Memory B cell (primary cell): Measurements from ENCODE around the gene SFXN5.
A peak's percentile ranks its signal among the peaks of the same experiment; 100 is the strongest.

ENCODE experiments used
- ATAC-seq: fragments of 150-1000 bp; cut with Tn5 transposase; 2 replicates; pipeline ENCODE4 v1.10.0; 2021; ENCODE audit warnings: low read depth, mild to moderate bottlenecking, moderate library complexity
- DNase-seq, 2 donors: peaks; one replicate each; pipeline ENCODE4 v3.0.0; 2022; ENCODE audit warnings: low spot score in 2 of 2
- H3K27ac Mint-ChIP-seq: one replicate; pipeline ENCODE4 v1.8.0; 2022; ENCODE audit warnings: mild to moderate bottlenecking, moderate library complexity, mixed read lengths
- H3K27me3 Mint-ChIP-seq: one replicate; pipeline ENCODE4 v1.8.0; 2022; ENCODE audit warnings: mixed read lengths
- H3K36me3 Mint-ChIP-seq: one replicate; pipeline ENCODE4 v1.8.0; 2022; ENCODE audit warnings: mild to moderate bottlenecking, mixed read lengths
- H3K4me1 Mint-ChIP-seq: one replicate; pipeline ENCODE4 v1.8.0; 2022; ENCODE audit warnings: mixed read lengths
- H3K4me3 Mint-ChIP-seq: one replicate; pipeline ENCODE4 v1.8.0; 2022; ENCODE audit warnings: mild to moderate bottlenecking, moderate library complexity, mixed read lengths
- H3K9me3 Mint-ChIP-seq: one replicate; pipeline ENCODE4 v1.8.0; 2022; ENCODE audit warnings: mixed read lengths

SFXN5 gene

DNA sequence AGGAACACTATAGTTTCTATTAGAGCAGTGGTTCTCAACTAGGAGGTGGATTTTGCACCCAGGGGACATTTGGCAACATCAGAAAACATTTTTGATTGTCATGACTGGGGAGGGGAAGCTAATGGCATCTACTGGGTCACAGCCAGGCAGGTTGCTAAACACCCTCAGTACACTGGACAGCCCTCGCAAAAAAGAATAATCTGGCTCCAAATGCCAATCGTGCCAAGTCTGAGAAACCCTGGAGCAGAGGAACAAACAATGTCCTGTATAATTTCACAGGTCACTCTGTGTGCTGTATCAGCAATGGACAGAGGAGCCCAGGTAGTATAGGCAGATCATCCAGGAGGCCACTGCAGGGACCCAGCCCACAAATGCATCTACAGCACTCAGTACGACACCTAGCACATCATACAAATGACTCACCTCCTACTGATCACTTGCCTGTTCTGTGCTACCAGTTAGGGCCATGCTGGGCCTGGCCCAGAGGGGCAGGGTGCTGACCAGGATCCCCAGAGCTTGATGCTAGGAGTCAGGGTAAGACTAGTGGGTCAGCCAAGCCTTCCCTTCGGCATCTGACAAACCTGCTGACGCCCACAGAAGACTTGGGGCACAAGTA, 37.6 kb downstream of the SFXN5 start:
- no peak overlapping the region for H3K27ac Mint-ChIP-seq
- peaks cover 9% of the 10 kb centered on the region for H3K4me1 Mint-ChIP-seq
- H3K27me3 Mint-ChIP-seq, result no peaks in the 10 kb centered on the region
- no peaks in the 10 kb centered on the region for H3K9me3 Mint-ChIP-seq
- peaks cover 4% of the 10 kb centered on the region for H3K36me3 Mint-ChIP-seq
- ATAC-seq (peak; percentile 59), DNase-seq (no peak)
- H3K4me3 Mint-ChIP-seq, result no peak overlapping the region

DNA sequence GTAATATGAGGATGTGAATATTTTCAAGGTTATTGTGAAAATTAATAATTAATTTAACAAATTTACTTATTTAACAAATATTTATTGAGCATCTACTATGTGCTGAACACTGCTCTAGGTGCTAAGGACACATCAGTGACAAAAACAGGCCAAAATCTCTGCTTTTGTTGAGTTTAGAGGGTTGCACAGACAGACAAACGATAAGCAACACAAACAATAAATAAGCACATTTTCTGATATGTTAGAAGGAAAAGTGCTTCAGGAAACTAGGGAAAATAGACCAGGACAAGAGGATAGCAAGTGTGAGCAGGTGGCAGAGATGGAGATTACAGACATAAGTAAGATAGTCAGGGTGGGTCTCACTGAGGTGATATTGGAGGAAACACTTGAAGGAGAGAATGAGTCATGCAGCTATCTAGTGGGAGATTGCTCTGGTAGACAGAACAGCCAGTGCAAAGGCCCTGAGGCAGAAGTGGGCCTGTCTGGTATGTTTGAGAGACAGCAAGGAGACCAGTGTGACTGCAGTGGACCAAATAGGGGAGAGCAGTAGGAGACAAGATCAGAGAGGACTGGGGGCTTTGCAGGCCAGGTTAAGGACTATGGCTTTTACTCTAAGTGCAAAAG, 38.3 kb downstream of the SFXN5 start:
- DNase-seq (no peak), ATAC-seq (no peak)
- Mint-ChIP-seq H3K27ac (no peak overlapping the region), H3K4me1 (peaks cover 9% of the 10 kb centered on the region), H3K27me3 (no peaks in the 10 kb centered on the region), H3K9me3 (no peaks in the 10 kb centered on the region), H3K4me3 (no peak overlapping the region), H3K36me3 (peaks cover 4% of the 10 kb centered on the region)

DNA sequence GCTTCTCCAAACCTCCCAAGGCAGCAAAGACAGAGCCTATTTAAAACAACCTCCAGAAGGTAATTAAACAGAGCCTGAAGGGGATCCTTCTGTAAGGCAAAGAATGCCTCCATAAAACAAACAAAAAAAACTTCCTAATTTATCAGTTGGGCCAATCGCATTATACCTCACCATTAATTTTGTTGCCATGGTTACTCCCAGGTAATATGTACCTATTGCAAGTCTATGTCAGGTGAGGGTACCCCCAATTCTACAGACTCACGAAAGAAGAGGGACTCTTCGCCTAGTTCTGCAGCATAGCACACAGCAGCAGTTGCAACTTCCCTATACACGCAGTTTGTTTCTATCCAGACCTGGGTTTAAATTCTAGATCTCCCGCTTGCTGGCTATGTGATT, 38.8 kb downstream of the SFXN5 start:
- no peak overlapping the region for H3K27ac Mint-ChIP-seq
- peaks cover 9% of the 10 kb centered on the region for H3K4me1 Mint-ChIP-seq
- H3K36me3 Mint-ChIP-seq, result peaks cover 6% of the 10 kb centered on the region
- no peaks in the 10 kb centered on the region for H3K9me3 Mint-ChIP-seq
- DNase-seq, result no peak
- no peak overlapping the region for H3K4me3 Mint-ChIP-seq
- no peaks in the 10 kb centered on the region for H3K27me3 Mint-ChIP-seq
- no peak for ATAC-seq

DNA sequence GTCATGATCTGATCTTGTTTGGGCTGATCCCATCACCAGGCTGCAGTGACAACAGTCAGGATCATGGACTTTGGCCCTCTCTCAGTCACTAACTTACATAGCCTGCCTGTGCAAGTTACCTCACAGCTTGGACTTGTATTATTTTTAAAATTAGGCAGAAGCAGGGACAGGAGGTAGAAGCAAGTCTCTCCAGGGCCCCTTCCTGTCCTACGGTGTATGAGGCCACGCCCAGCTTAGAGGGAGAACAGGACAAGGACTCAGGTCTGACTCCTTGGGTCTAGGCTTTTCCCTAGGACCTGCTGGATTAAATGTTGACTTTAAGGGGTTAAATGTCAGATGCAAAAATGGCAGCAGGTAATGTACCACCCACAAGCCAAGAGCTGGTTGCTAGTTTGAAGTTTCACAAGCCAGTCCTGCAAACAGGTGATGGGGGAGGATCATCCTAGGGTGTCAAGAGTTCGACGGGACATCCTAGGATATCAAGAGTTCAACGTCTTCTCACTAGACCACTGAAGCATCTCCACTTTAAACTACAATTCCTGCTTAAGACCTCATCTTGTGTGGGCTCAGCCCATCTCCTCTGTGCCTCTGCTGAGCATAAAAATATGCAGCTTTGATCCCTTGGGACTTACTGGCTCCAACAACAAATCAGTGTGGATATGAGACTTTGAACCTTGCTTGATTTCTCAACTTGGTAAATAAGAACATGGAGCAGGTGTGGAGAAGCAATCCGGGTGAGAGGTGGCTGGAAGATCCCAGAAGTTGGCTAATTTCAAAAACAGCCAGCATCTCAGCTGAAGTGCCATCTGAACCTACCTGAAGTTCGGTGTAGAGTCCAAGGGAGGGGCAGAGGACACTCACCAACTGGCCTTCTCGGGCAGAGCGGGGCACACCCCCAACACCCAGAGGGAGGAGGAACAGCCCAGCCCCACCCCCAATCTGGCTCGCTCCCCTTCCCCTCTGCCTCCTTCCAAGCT, 39.5 kb downstream of the SFXN5 start:
- H3K27me3 Mint-ChIP-seq, result no peaks in the 10 kb centered on the region
- H3K4me3 Mint-ChIP-seq, result no peak overlapping the region
- H3K27ac Mint-ChIP-seq, result no peak overlapping the region
- ATAC-seq (no peak), DNase-seq (no peak)
- H3K36me3 Mint-ChIP-seq, result peaks cover 6% of the 10 kb centered on the region
- no peaks in the 10 kb centered on the region for H3K9me3 Mint-ChIP-seq
- H3K4me1 Mint-ChIP-seq, result peaks cover 9% of the 10 kb centered on the region

DNA sequence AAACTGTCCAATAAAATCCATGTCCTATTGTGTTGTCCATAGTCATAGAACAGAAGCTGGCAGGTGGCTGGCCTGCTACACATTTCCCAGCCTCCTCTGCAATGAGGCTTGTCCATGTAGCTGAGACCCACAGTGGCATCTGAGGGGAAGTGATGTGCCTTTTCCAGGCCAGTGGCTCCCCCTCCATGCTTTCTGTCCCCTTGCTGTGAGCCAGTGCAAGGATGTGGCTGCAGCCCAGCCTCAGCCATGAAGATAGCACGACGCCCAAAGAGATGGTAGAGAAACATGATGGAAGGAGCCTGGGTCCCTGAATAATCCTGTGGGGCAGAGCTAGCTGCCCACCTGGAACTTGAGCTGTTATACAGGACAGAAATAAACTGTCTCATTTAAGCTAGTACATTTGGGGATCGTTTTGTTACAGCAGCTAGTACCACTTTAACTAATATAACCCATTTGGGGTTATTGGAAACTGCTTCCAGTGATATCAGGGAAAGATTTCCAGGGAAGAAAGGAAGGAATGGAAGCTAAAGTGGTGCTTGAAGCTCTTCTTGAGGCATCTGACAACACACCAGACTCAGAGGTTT, 40.3 kb downstream of the SFXN5 start:
- Mint-ChIP-seq H3K4me1 (peaks cover 9% of the 10 kb centered on the region), H3K27ac (no peak overlapping the region), H3K9me3 (no peaks in the 10 kb centered on the region), H3K27me3 (no peaks in the 10 kb centered on the region), H3K4me3 (no peak overlapping the region), H3K36me3 (peaks cover 6% of the 10 kb centered on the region)
- no peak for DNase-seq
- no peak for ATAC-seq

DNA sequence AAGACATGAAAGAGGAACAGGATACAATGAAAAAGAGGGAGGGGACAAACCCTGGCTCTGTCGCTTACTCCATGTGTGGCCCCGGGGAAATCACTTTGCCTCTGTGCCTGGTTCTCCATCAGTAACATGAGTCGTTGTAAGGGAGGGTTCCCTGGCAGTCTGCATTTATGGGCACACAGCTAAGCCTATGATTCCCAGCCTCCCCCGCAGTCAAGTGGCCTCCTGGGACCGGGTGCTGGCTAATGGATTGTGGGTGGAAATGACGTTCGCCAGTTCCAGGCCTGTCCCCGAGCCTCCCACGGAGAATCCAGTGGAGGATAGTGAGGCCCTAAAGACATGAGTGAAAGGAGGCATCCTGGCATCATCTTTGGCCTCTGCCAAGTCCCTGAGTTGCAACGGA, 42.7 kb downstream of the SFXN5 start:
- ATAC-seq (no peak), DNase-seq (no peak)
- Mint-ChIP-seq H3K4me1 (peaks cover 6% of the 10 kb centered on the region), H3K27me3 (no peaks in the 10 kb centered on the region), H3K27ac (no peak overlapping the region), H3K9me3 (no peaks in the 10 kb centered on the region), H3K4me3 (no peak overlapping the region), H3K36me3 (peaks cover 6% of the 10 kb centered on the region)

DNA sequence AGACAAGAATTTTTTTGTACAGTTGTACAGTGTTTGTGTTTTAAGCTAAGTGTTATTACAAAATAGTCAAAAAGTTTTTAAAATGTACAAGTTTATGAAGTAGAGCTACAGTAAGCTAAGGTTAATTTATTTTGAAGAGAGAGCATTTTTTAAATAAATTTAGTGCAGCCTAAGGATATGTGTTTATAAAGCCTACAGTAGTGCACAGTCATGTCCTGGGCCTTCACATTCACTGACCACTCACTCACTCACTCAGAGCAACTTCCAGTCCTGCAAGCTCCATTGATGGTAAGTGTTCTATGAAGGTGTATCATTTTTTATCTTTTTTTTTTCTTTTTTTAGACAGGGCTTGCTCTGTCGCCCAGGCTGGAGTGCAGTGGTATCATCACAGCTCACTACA, 44.2 kb downstream of the SFXN5 start:
- Mint-ChIP-seq H3K9me3 (no peaks in the 10 kb centered on the region), H3K36me3 (peaks cover 5% of the 10 kb centered on the region), H3K27me3 (no peaks in the 10 kb centered on the region), H3K27ac (no peak overlapping the region), H3K4me3 (no peak overlapping the region), H3K4me1 (peaks cover 2% of the 10 kb centered on the region)
- DNase-seq, result no peak
- no peak for ATAC-seq

DNA sequence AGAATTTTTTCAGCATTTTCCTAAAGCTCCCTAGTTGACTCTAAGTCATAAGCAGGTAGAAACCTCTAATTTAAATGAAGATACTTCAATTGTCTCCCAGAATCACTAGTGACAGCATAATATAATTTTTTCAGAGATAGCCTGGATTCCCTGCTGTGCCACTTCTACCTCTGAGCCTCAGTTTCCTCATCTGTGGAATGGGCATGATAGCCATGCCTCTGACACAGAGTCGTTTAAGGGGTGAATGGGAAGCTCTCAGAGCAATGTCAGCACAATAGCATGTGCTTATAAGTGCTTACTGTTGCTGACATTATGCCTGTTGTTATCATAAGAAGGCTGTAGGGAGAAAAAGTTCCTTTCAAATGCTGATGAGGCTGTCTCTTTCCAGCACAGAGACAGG, 48.0 kb downstream of the SFXN5 start:
- DNase-seq, result no peak
- no peak for ATAC-seq

DNA sequence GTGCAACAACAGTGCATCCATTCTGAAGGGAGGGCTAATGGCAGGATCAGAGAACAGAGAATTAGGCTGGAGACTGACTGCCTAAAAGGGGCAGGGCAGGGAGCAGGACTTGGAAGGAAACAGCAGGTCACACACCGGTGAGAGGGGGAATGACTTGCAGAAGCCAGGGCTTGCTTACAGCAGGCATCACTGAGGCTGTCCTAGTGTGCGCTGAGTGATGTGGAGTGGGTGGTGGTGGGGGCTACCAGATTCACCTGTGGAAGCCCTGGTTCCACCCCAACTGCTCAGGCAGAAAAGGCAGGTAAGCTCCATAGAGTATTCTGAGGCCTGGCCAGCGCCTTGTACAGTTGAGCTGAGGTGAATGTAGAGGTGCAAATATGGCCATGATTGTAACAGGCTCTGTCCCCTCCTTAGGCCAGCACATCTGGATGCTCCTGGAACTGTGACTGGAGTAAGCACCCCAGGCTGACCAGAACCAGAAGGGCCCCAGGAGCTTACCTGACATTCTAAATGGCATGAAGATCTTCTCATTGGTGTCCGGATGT, 49.4 kb downstream of the SFXN5 start:
- Mint-ChIP-seq H3K36me3 (peaks cover 4% of the 10 kb centered on the region), H3K9me3 (no peaks in the 10 kb centered on the region), H3K27me3 (no peaks in the 10 kb centered on the region), H3K27ac (no peak overlapping the region), H3K4me1 (no peaks in the 10 kb centered on the region), H3K4me3 (no peak overlapping the region)
- no peak for ATAC-seq
- no peak for DNase-seq

More for the DNA sequence above, 48.0 kb downstream of the SFXN5 start:
- Mint-ChIP-seq H3K9me3 (no peaks in the 10 kb centered on the region), H3K27ac (no peak overlapping the region), H3K4me3 (no peak overlapping the region), H3K27me3 (no peaks in the 10 kb centered on the region), H3K36me3 (peaks cover 4% of the 10 kb centered on the region), H3K4me1 (no peaks in the 10 kb centered on the region)

DNA sequence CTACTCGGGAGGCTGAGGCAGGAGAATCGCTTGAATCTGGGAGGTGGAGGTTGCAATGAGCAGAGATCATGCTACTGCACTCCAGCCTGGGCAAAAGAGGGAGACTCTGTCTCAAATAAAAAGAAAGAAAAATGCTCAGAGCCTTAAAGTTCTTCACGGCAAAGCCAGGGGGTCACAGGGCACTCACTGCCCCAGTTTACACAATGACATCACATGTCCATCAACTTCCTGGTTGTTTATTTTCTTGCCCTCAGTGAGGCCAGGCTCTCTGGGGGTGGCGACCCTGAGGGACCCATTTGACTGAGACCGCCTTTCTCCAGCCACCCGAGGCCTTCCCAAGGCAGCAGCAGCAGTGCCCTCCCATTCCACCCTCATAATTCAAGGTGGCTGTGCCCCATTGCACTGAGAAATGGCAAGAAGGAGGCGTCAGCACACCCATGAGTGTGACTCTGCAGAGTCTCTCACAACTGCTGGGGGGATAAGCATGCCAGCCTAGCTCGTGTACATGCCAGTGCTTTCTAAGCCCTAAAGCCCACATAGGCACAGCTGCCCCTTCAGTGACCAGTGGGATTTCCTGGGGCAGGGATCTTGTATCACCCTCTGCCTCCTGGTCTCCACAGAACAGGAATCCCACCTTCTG, 50.0 kb downstream of the SFXN5 start:
- Mint-ChIP-seq H3K27ac (no peak overlapping the region), H3K4me1 (no peaks in the 10 kb centered on the region), H3K9me3 (no peaks in the 10 kb centered on the region), H3K4me3 (no peak overlapping the region), H3K36me3 (peaks cover 7% of the 10 kb centered on the region), H3K27me3 (no peaks in the 10 kb centered on the region)
- ATAC-seq, result no peak
- DNase-seq, result no peak

DNA sequence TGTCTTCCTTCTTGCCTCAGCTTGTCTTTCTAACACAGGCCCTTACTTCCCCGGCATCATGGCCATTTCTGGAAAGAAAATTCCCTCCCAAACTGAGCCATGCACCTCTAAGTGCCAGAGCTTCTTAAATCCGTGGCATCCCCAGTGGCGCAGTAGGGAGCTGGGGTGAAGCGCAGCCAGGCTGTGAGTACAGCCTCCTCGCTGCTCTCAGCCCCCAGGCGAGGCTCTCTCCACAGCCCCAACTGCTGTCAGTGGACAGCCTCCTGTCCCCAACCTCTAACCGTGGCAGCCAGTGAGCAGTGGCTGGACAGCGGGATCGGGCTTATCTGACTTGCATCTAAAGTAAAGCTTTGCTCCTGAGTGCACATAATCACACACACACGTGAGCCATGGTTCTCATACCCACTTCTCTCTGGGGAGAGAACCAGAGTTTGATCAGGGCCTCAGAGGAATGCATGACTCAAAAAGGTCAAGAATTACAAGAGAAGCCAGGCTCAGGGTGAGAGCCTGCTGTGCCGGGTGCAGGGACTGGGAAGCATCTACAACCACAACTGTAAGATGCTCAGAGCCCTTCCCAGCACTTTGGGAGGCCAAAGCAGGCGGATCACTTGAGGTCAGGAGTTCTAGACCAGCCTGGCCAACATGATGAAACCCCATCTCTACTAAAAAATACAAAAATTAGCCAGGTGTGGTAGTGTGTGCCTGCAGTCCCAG, 50.7 kb downstream of the SFXN5 start:
- H3K36me3 Mint-ChIP-seq, result peaks cover 10% of the 10 kb centered on the region
- no peak for DNase-seq

DNA sequence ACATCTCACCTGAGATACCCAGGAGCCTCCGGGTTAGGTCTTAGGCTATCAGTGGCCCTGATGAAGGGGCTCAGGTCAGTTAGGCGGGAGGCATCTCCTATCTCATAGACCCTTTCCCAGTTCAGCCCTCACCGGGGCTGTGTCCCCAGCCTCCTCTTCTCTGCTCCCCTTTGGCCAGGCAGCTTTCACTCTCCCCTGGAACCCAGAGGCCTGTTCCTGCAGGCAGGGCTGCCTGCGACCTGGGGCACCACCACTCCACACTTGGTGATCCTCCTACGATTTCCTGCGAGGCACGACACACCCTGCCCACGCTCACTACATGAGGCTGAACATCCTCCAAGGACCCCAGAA, 51.2 kb downstream of the SFXN5 start:
- no peak for DNase-seq
- H3K4me3 Mint-ChIP-seq, result no peak overlapping the region
- H3K36me3 Mint-ChIP-seq, result peaks cover 10% of the 10 kb centered on the region
- no peaks in the 10 kb centered on the region for H3K4me1 Mint-ChIP-seq
- H3K27ac Mint-ChIP-seq, result no peak overlapping the region
- no peaks in the 10 kb centered on the region for H3K27me3 Mint-ChIP-seq
- no peaks in the 10 kb centered on the region for H3K9me3 Mint-ChIP-seq
- ATAC-seq, result no peak

More for the DNA sequence above, 50.7 kb downstream of the SFXN5 start:
- Mint-ChIP-seq H3K27me3 (no peaks in the 10 kb centered on the region), H3K9me3 (no peaks in the 10 kb centered on the region), H3K4me3 (no peak overlapping the region), H3K4me1 (no peaks in the 10 kb centered on the region), H3K27ac (no peak overlapping the region)
- no peak for ATAC-seq

DNA sequence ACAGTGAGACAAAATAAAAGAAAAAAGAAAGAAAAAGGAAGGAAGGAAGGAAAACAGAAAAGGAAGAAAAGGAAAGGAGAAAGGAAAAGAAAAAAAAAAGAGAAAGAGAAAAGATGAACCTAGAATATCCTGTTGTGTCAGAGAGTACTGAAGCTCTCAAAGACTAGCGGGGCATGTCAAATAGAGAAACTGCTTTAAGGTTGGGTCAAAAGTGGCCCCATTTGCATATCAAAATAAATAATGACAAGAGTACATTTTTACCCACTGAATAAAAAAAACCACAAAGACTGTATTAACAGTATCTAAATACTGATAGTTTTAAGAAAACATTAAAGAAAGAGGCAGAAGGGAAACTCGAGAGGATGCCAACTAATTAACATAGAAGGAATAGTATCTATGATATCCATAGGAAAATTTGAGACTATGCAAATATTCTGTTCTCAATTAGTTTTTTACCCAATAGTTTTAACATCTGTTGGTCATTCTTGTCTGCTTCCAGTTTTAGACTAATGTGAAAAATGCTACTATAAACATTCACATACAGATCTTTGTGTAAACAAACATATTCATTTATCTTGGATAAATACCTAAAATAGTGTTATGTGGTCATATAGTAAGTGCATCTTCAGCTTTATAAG, 53.2 kb downstream of the SFXN5 start:
- H3K4me1 Mint-ChIP-seq, result no peaks in the 10 kb centered on the region
- no peaks in the 10 kb centered on the region for H3K27me3 Mint-ChIP-seq
- ATAC-seq, result no peak
- no peak overlapping the region for H3K27ac Mint-ChIP-seq
- H3K4me3 Mint-ChIP-seq, result no peak overlapping the region
- no peaks in the 10 kb centered on the region for H3K9me3 Mint-ChIP-seq
- peaks cover 10% of the 10 kb centered on the region for H3K36me3 Mint-ChIP-seq
- DNase-seq, result no peak
